Measurements from ENCODE around the gene ZNF341. TPM values are rescaled to one million over a fixed set of nuclear protein-coding genes. Genes with fewer than 3 reads are reported as not detected.

The ZNF341 gene
- total and polyA plus RNA-seq, 2 of the 8 experiments (the other 6 are each of a cell fraction or from before 2014, with no cell fraction given), result 5.8 to 6.4 TPM

- Histone ChIP-seq H2BK12ac (ENCODE audit: low read depth, low read length) (no peak overlapping the region), H3K4me1 (replicated peaks in 1 of 4; ENCODE audit: control insufficient read depth in 3 of 4, insufficient read depth in 4 of 4, low read length in 3 of 4) (no peaks in the 10 kb centered on the region), H3K14ac (ENCODE audit: insufficient read length) (no peak overlapping the region), H3K18ac (ENCODE audit: extremely low read depth, low read length) (no peak overlapping the region), H3K36me3 (ENCODE audit: control insufficient read depth in 2 of 4, insufficient read depth in 4 of 4, low read length in 3 of 4) (peaks cover 0 to 2% (median 0%) of the 10 kb centered on the region in 4 experiments; a peak in 1 of 8 replicates), H4K8ac (ENCODE audit: extremely low read depth, insufficient read depth, low read length) (no peak overlapping the region), H3K23ac (ENCODE audit: insufficient read length) (no peak overlapping the region), H3K79me2 (ENCODE audit: control insufficient read depth in 1 of 2, insufficient read depth in 2 of 2, low read length in 2 of 2) (no peaks in the 10 kb centered on the region), H3K27ac (ENCODE audit: low read depth, low read length) (no peak overlapping the region), H3K9ac (replicated peaks in 1 of 4; ENCODE audit: extremely low read depth in 1 of 4, low read depth in 3 of 4, low read length in 3 of 4) (no peak overlapping the region), H2BK120ac (replicated peaks; ENCODE audit: low read depth, low read length) (no peak overlapping the region), H4K5ac (ENCODE audit: insufficient read length, low read depth, low read length) (no peak overlapping the region), H4K91ac (replicated peaks; ENCODE audit: insufficient read length, low read length) (no peak overlapping the region), H2AFZ (ENCODE audit: low read length) (no peak overlapping the region), H3K4me2 (ENCODE audit: insufficient read depth in 1 of 2, low read depth in 2 of 2, low read length in 2 of 2) (no peak overlapping the region), H3K9me3 (ENCODE audit: insufficient read depth in 2 of 2, low read depth in 1 of 2, low read length in 1 of 2) (no peaks in the 10 kb centered on the region), H2BK20ac (ENCODE audit: low read length) (no peak overlapping the region), H3K23me2 (ENCODE audit: low read depth, low read length) (no peaks in the 10 kb centered on the region), H2BK15ac (ENCODE audit: low read length) (no peak overlapping the region), H4K20me1 (replicated peaks in 1 of 2; ENCODE audit: control insufficient read depth in 1 of 2, insufficient read depth in 2 of 2, low read length in 2 of 2) (no peaks in the 10 kb centered on the region), H3K79me1 (ENCODE audit: low read depth, low read length) (no peaks in the 10 kb centered on the region), H3K4me3 (ENCODE audit: extremely low read depth in 1 of 4, insufficient read depth in 2 of 4, low read depth in 3 of 4, low read length in 4 of 4) (no peak overlapping the region), H2AK5ac (ENCODE audit: low read depth, low read length) (no peak overlapping the region), H3K27me3 (replicated peaks in 1 of 4; ENCODE audit: control insufficient read depth in 3 of 4, extremely low read depth in 1 of 4, insufficient read depth in 3 of 4, low read length in 3 of 4) (no peaks in the 10 kb centered on the region), H3K4ac (replicated peaks; ENCODE audit: insufficient read length, low read depth, low read length) (no peak overlapping the region), H3K56ac (replicated peaks; ENCODE audit: insufficient read length, low read depth, low read length) (no peak overlapping the region), H2BK5ac (ENCODE audit: low read depth, low read length) (no peak overlapping the region)
- CTCF ChIA-PET (ENCODE audit: partially characterized antibody), result interaction anchor here (0.7 to 5.0 kb wide), 4 partner anchors 61 to 280 kb away, joined by 3 to 31 read pairs (median 5); no protein-coding TSS in a partner anchor
- DNase-seq (ENCODE audit: low read depth in 1 of 2, low spot score in 2 of 2) (no peak), FAIRE-seq (no peak)
- 85% methylated on average over 4 of the region's 5 CpGs; no CpG with 5 or more reads in 1 of the 2 experiments for WGBS, 2 experiments (ENCODE audit: extremely low coverage in 1 of 2, insufficient coverage in 1 of 2, insufficient read length in 1 of 2, insufficient replicate concordance in 2 of 2, low coverage in 1 of 2, low lambda C conversion rate in 2 of 2, missing lambda C conversion rate in 1 of 2)
- POLR2A ChIA-PET (ENCODE audit: partially characterized antibody), result no interaction called here
- TF ChIP-seq KDM4A (IDR thresholded peaks at IDR 0.05; ENCODE audit: low read depth, low read length, severe bottlenecking) (no peak), BRCA1 (IDR thresholded peaks at IDR 0.05; ENCODE audit: low read depth, low read length) (no peak), ATF3 (IDR thresholded peaks at IDR 0.05; ENCODE audit: insufficient read depth, low read depth, low read length) (no peak), KDM5A (IDR thresholded peaks at IDR 0.05; ENCODE audit: low read length) (no peak), BACH1 (IDR thresholded peaks at IDR 0.05; ENCODE audit: low read length) (no peak), GABPA (IDR thresholded peaks at IDR 0.05; ENCODE audit: borderline replicate concordance, insufficient read depth, low read length) (no peak), MAFK (IDR thresholded peaks at IDR 0.05; ENCODE audit: low read depth, low read length) (no peak), E2F6 (IDR thresholded peaks at IDR 0.05) (no peak), RNF2 (IDR thresholded peaks at IDR 0.05; ENCODE audit: borderline replicate concordance, low read depth, low read length, missing control alignments, poor library complexity, severe bottlenecking) (no peak), KDM1A (IDR thresholded peaks at IDR 0.05; ENCODE audit: borderline replicate concordance, low read length) (no peak), TAF1 (IDR thresholded peaks at IDR 0.05; ENCODE audit: low read depth, low read length) (no peak), RBBP5 (IDR thresholded peaks at IDR 0.05; ENCODE audit: borderline replicate concordance, low read depth, low read length) (no peak)
Measured at GRCh38 chr20:33789858-33790182, 58.0 kb downstream of the ZNF341 start.

Measured in H1 (cell line).